GM18508 (cell line): Measurements from ENCODE around the gene PAFAH1B2.
A peak's percentile ranks its signal among the peaks of the same experiment; 100 is the strongest.
"Not testable (repeated sequence)": the region's sequence is repeated elsewhere in the genome, so short reads cannot be mapped to it uniquely, and the experiment has no call there.

Experiments used
- ATAC-seq: cut with Tn5 transposase; IDR thresholded peaks from one replicate; pipeline ENCODE4 v1.9.1; 2021; ENCODE audit warnings: moderate number of reproducible peaks; ENCODE audit not compliant: insufficient read depth, unreplicated experiment

Gene PAFAH1B2

GRCh38 chr11:117171007-117171403 lies 26.9 kb downstream of the PAFAH1B2 start:
- ATAC-seq = no peak

GRCh38 chr11:117171404-117172061 lies 27.4 kb downstream of the PAFAH1B2 start:
- ATAC-seq = no peak

- ATAC-seq = no peak
These were observed 28.8 kb downstream of the PAFAH1B2 start for GRCh38 chr11:117172724-117173421.

GRCh38 chr11:117175104-117175503 lies 31.0 kb downstream of the PAFAH1B2 start:
- no peak for ATAC-seq

GRCh38 chr11:117175781-117176180 lies 31.7 kb downstream of the PAFAH1B2 start:
- ATAC-seq = no peak

- ATAC-seq = no peak
These were observed 32.1 kb downstream of the PAFAH1B2 start for GRCh38 chr11:117176186-117176585.

- ATAC-seq = no peak
These were observed 33.6 kb downstream of the PAFAH1B2 start for GRCh38 chr11:117177534-117178209.

GRCh38 chr11:117178210-117179034 lies 34.3 kb downstream of the PAFAH1B2 start, which contains the start of gene SIDT2:
Gene SIDT2 (plus strand): TSS chr11:117178743. CDS start chr11:117179264, 521 bp downstream.
- peak; percentile 81 for ATAC-seq

GRCh38 chr11:117179048-117179999 lies 35.2 kb downstream of the PAFAH1B2 start:
- ATAC-seq = no peak

GRCh38 chr11:117180020-117180419 lies 35.9 kb downstream of the PAFAH1B2 start:
- ATAC-seq = no peak

- ATAC-seq = no peak
These were observed 36.8 kb downstream of the PAFAH1B2 start for GRCh38 chr11:117180661-117181585.

- ATAC-seq = no peak
These were observed 37.8 kb downstream of the PAFAH1B2 start for GRCh38 chr11:117181586-117182550.

GRCh38 chr11:117182551-117182935 lies 38.5 kb downstream of the PAFAH1B2 start:
- no peak for ATAC-seq

- not testable (repeated sequence) for ATAC-seq
These were observed 39.1 kb downstream of the PAFAH1B2 start for GRCh38 chr11:117183178-117183577.

- no peak for ATAC-seq
These were observed 39.8 kb downstream of the PAFAH1B2 start for GRCh38 chr11:117183724-117184349.

GRCh38 chr11:117185736-117186430 lies 41.8 kb downstream of the PAFAH1B2 start:
- ATAC-seq = no peak
